Measurements from ENCODE around the gene PPIP5K2. TPM values are rescaled to one million over a fixed set of nuclear protein-coding genes. Genes with fewer than 3 reads are reported as not detected.
A peak's percentile ranks its signal among the peaks of the same experiment; 100 is the strongest.
"Not testable (repeated sequence)": the region's sequence is repeated elsewhere in the genome, so short reads cannot be mapped to it uniquely, and the experiment has no call there.

PPIP5K2 gene
- total RNA-seq (ENCODE audit: low replicate concordance) = 66.7 and 108 TPM in 2 replicates

GRCh38 chr5:103119765-103120606 is at the start of gene PPIP5K2, which contains the start of gene GIN1:
PPIP5K2 (plus strand) TSS chr5:103120301; CDS start chr5:103129590, 9,289 bp downstream.
GIN1 (minus strand) TSS chr5:103120138; CDS start chr5:103108707, 11,431 bp downstream.
- Histone ChIP-seq H3K79me2 (ENCODE audit: low read depth) (peaks cover 73% of the 10 kb centered on the region), H3K4me2 (peak within 1 kb of the TSS; percentile 90), H3K27ac (peak within 1 kb of the TSS; percentile 97), H2AFZ (replicated peaks) (peak within 1 kb of the TSS; percentile 94), H3K27me3 (no peaks in the 10 kb centered on the region), H3F3A (ENCODE audit: low read depth) (peaks cover 14% of the 10 kb centered on the region), H3K9me3 (ENCODE audit: low read depth) (no peaks in the 10 kb centered on the region), H3K4me3 (peak within 1 kb of the TSS; percentile 82), H3K36me3 (no peaks in the 10 kb centered on the region), H3K9ac (peak within 1 kb of the TSS; percentile 91), H3K4me1 (peaks cover 20% of the 10 kb centered on the region), H4K20me1 (ENCODE audit: low read depth) (no peaks in the 10 kb centered on the region)
- Mint-ChIP-seq H3K27me3 (ENCODE audit: insufficient read depth, low read depth) (no peaks in the 10 kb centered on the region), H3K36me3 (peaks cover 3% of the 10 kb centered on the region), H3K27ac (peak within 1 kb of the TSS; percentile 100), H3K4me1 (peaks cover 23% of the 10 kb centered on the region), H3K4me3 (peak within 1 kb of the TSS; percentile 95), H3K9me3 (no peaks in the 10 kb centered on the region)
- peak; percentile 97 for DNase-seq (ENCODE audit: low spot score)
- no peak for TF ChIP-seq EZH2phosphoT487 (IDR thresholded peaks at IDR 0.05)
- no peak for TF ChIP-seq CTCF (IDR thresholded peaks at IDR 0.05)
- TF ChIP-seq EZH2 (IDR thresholded peaks at IDR 0.05) = no peak

- not testable (repeated sequence) for H3K27me3 ChIP-seq; H3K9ac ChIP-seq; H3K27ac Mint-ChIP-seq; H3K27ac ChIP-seq; H4K20me1 ChIP-seq (ENCODE audit: low read depth); H3K36me3 Mint-ChIP-seq; H3K4me1 Mint-ChIP-seq; H3K9me3 ChIP-seq (ENCODE audit: low read depth); DNase-seq (ENCODE audit: low spot score); H3K27me3 Mint-ChIP-seq (ENCODE audit: insufficient read depth, low read depth); H3K4me2 ChIP-seq; H3K4me3 ChIP-seq; H2AFZ ChIP-seq (replicated peaks); H3K79me2 ChIP-seq (ENCODE audit: low read depth); H3F3A ChIP-seq (ENCODE audit: low read depth); H3K4me3 Mint-ChIP-seq; H3K36me3 ChIP-seq; H3K4me1 ChIP-seq
- H3K9me3 Mint-ChIP-seq = peaks cover 42% of the 10 kb centered on the region
Measured at GRCh38 chr5:103073500-103073899, 46.6 kb upstream of the PPIP5K2 start.

- Histone ChIP-seq H3K4me2 (no peak overlapping the region), H2AFZ (replicated peaks) (no peak overlapping the region), H3K4me3 (no peak overlapping the region), H3F3A (ENCODE audit: low read depth) (no peaks in the 10 kb centered on the region), H3K27me3 (no peaks in the 10 kb centered on the region), H3K79me2 (ENCODE audit: low read depth) (no peaks in the 10 kb centered on the region), H3K9ac (no peak overlapping the region), H3K4me1 (no peaks in the 10 kb centered on the region), H3K9me3 (ENCODE audit: low read depth) (peaks cover 9% of the 10 kb centered on the region), H4K20me1 (ENCODE audit: low read depth) (no peaks in the 10 kb centered on the region), H3K36me3 (peaks cover under 1% of the 10 kb centered on the region), H3K27ac (no peak overlapping the region)
- Mint-ChIP-seq H3K9me3 (peaks cover 48% of the 10 kb centered on the region), H3K27ac (no peak overlapping the region), H3K4me1 (no peaks in the 10 kb centered on the region), H3K36me3 (no peaks in the 10 kb centered on the region), H3K4me3 (no peak overlapping the region), H3K27me3 (ENCODE audit: insufficient read depth, low read depth) (peaks cover 2% of the 10 kb centered on the region)
- TF ChIP-seq EZH2phosphoT487 (IDR thresholded peaks at IDR 0.05) (no peak), CTCF (IDR thresholded peaks at IDR 0.05) (no peak), EZH2 (IDR thresholded peaks at IDR 0.05) (no peak)
- no peak for DNase-seq (ENCODE audit: low spot score)
Measured at GRCh38 chr5:103075442-103075841, 44.7 kb upstream of the PPIP5K2 start.

- no peaks in the 10 kb centered on the region for H3K4me1 Mint-ChIP-seq
- peaks cover 7% of the 10 kb centered on the region for H3K36me3 Mint-ChIP-seq
- no peak overlapping the region for H3K4me2 ChIP-seq
- no peak overlapping the region for H3K4me3 Mint-ChIP-seq
- no peak for DNase-seq (ENCODE audit: low spot score)
- no peak overlapping the region for H3K4me3 ChIP-seq
- no peak overlapping the region for H3K27ac ChIP-seq
- no peaks in the 10 kb centered on the region for H3K4me1 ChIP-seq
- peaks cover 8% of the 10 kb centered on the region for H3K9me3 ChIP-seq (ENCODE audit: low read depth)
- no peak overlapping the region for H3K27ac Mint-ChIP-seq
- peaks cover 54% of the 10 kb centered on the region for H3K9me3 Mint-ChIP-seq
- TF ChIP-seq EZH2phosphoT487 (IDR thresholded peaks at IDR 0.05) (no peak), EZH2 (IDR thresholded peaks at IDR 0.05) (no peak), CTCF (IDR thresholded peaks at IDR 0.05) (no peak)
- peaks cover 11% of the 10 kb centered on the region for H3K36me3 ChIP-seq
- no peaks in the 10 kb centered on the region for H4K20me1 ChIP-seq (ENCODE audit: low read depth)
- H3F3A ChIP-seq (ENCODE audit: low read depth) = no peaks in the 10 kb centered on the region
- no peaks in the 10 kb centered on the region for H3K79me2 ChIP-seq (ENCODE audit: low read depth)
- no peak overlapping the region for H2AFZ ChIP-seq (replicated peaks)
- H3K27me3 Mint-ChIP-seq (ENCODE audit: insufficient read depth, low read depth) = no peaks in the 10 kb centered on the region
- no peaks in the 10 kb centered on the region for H3K27me3 ChIP-seq
- H3K9ac ChIP-seq = no peak overlapping the region
Measured at GRCh38 chr5:103079796-103080195, 40.3 kb upstream of the PPIP5K2 start.

All from neural progenitor cell (in vitro differentiated cells).